H9 (cell line): Measurements from ENCODE around the gene UBE2J1. TPM values are rescaled to one million over a fixed set of nuclear protein-coding genes. Genes with fewer than 3 reads are reported as not detected.

Experiments
- DNase-seq: peaks from one replicate; pipeline ENCODE4 v3.0.0-alpha.2; 2017
- H2AFZ ChIP-seq: one replicate; pipeline ENCODE4 v1.6.1; 2013; ENCODE audit warnings: mild to moderate bottlenecking, low read length, control low read depth, moderate library complexity
- H2AK5ac ChIP-seq: 2 replicates; pipeline ENCODE4 v1.6.1; 2013; ENCODE audit warnings: low read length, control low read depth, mixed read lengths; ENCODE audit not compliant: insufficient read length
- H2BK120ac ChIP-seq: one replicate; pipeline ENCODE4 v1.6.1; 2013; ENCODE audit warnings: low read depth, mild to moderate bottlenecking, low read length, control low read depth, inconsistent platforms; ENCODE audit not compliant: poor library complexity, severe bottlenecking
- H2BK12ac ChIP-seq: 2 replicates; pipeline ENCODE4 v1.6.1; 2013; ENCODE audit warnings: low read length, control low read depth, mixed read lengths, low read depth; ENCODE audit not compliant: insufficient read length
- H2BK15ac ChIP-seq: 2 replicates; pipeline ENCODE4 v1.6.1; 2013; ENCODE audit warnings: low read depth, low read length, control low read depth
- H2BK20ac ChIP-seq: one replicate; pipeline ENCODE4 v1.6.1; 2013; ENCODE audit warnings: low read depth, mild to moderate bottlenecking, low read length, control low read depth, inconsistent platforms; ENCODE audit not compliant: poor library complexity, severe bottlenecking
- H2BK5ac ChIP-seq: 2 replicates; pipeline ENCODE4 v1.6.1; 2013; ENCODE audit warnings: low read length, control low read depth, mixed read lengths; ENCODE audit not compliant: insufficient read length
- H3K14ac ChIP-seq: 2 replicates; pipeline ENCODE4 v1.6.1; 2013; ENCODE audit warnings: low read length, control low read depth; ENCODE audit not compliant: insufficient read depth
- H3K18ac ChIP-seq: 2 replicates; pipeline ENCODE4 v1.6.1; 2013; ENCODE audit warnings: low read depth, mild to moderate bottlenecking, mixed read lengths, low read length, control low read depth; ENCODE audit not compliant: insufficient read length
- H3K23ac ChIP-seq: 2 replicates; pipeline ENCODE4 v1.6.1; 2013; ENCODE audit warnings: low read length, control low read depth, mixed read lengths, low read depth; ENCODE audit not compliant: insufficient read length
- H3K23me2 ChIP-seq: 2 replicates; pipeline ENCODE4 v1.6.1; 2013; ENCODE audit warnings: low read depth, mild to moderate bottlenecking, mixed read lengths, low read length, control low read depth; ENCODE audit not compliant: insufficient read length, poor library complexity, severe bottlenecking
- H3K27ac ChIP-seq: 2 replicates; pipeline ENCODE4 v1.5.1; 2013; ENCODE audit warnings: low read length, control low read depth, mixed read lengths, low read depth; ENCODE audit not compliant: insufficient read length
- H3K27me3 ChIP-seq: 2 replicates; pipeline ENCODE4 v1.6.1; 2013; ENCODE audit warnings: low read length, control low read depth, inconsistent platforms; ENCODE audit not compliant: insufficient read depth
- H3K4ac ChIP-seq: 2 replicates; pipeline ENCODE4 v1.6.1; 2013; ENCODE audit warnings: low read depth, mild to moderate bottlenecking, control low read depth, inconsistent platforms, low read length, moderate library complexity
- H3K4me1 ChIP-seq: 2 replicates; pipeline ENCODE4 v1.6.1; 2013; ENCODE audit warnings: low read length, control low read depth, inconsistent platforms; ENCODE audit not compliant: insufficient read depth
- H3K4me2 ChIP-seq: 2 replicates; pipeline ENCODE4 v1.6.1; 2013; ENCODE audit warnings: low read length, control low read depth, mixed read lengths; ENCODE audit not compliant: insufficient read length, insufficient read depth
- H3K56ac ChIP-seq: 2 replicates; pipeline ENCODE4 v1.6.1; 2013; ENCODE audit warnings: low read depth, mild to moderate bottlenecking, mixed read lengths, low read length, control low read depth; ENCODE audit not compliant: insufficient read length
- H3K79me1 ChIP-seq: 2 replicates; pipeline ENCODE4 v1.6.1; 2013; ENCODE audit warnings: low read depth, mild to moderate bottlenecking, moderate library complexity, low read length, control low read depth, inconsistent platforms; ENCODE audit not compliant: insufficient read depth, poor library complexity, severe bottlenecking
- H3K79me2 ChIP-seq: 2 replicates; pipeline ENCODE4 v1.6.1; 2013; ENCODE audit warnings: low read length, control low read depth, inconsistent platforms; ENCODE audit not compliant: insufficient read depth
- H3K9ac ChIP-seq: 2 replicates; pipeline ENCODE4 v1.6.1; 2013; ENCODE audit warnings: low read length, control low read depth, mixed read lengths; ENCODE audit not compliant: insufficient read length; ENCODE audit errors: extremely low read depth
- H3K9me3 ChIP-seq: one replicate; pipeline ENCODE4 v1.6.1; 2013; ENCODE audit warnings: low read depth, low read length, inconsistent platforms; ENCODE audit not compliant: control insufficient read depth
- H3T11ph ChIP-seq: one replicate; pipeline ENCODE4 v1.6.1; 2013; ENCODE audit warnings: mild to moderate bottlenecking, low read length, control low read depth, inconsistent platforms
- H4K20me1 ChIP-seq: one replicate; pipeline ENCODE4 v1.6.1; 2013; ENCODE audit not compliant: control insufficient read depth, insufficient read length, insufficient read depth
- H4K5ac ChIP-seq: 2 replicates; pipeline ENCODE4 v1.6.1; 2013; ENCODE audit warnings: low read depth, mild to moderate bottlenecking, mixed read lengths, low read length, control low read depth; ENCODE audit not compliant: insufficient read length
- H4K8ac ChIP-seq: replicated peaks from 2 replicates; pipeline ENCODE4 v1.6.1; 2013; ENCODE audit warnings: low read length, control low read depth, mixed read lengths, low read depth; ENCODE audit not compliant: insufficient read length
- H4K91ac ChIP-seq: 2 replicates; pipeline ENCODE4 v1.6.1; 2013; ENCODE audit warnings: low read depth, mild to moderate bottlenecking, moderate library complexity, mixed read lengths, low read length, control low read depth; ENCODE audit not compliant: insufficient read length
- H3K27ac Mint-ChIP-seq, 3 experiments: 2 replicates in 2 of 3; 3 replicates in 1 of 3; pipeline ENCODE4 v1.8.0; 2020 to 2021; ENCODE audit warnings: mixed read lengths in 3 of 3, mild to moderate bottlenecking in 1 of 3, moderate library complexity in 1 of 3
- H3K27me3 Mint-ChIP-seq: 2 replicates; pipeline ENCODE4 v1.8.0; 2021; ENCODE audit warnings: low read depth, mild to moderate bottlenecking, moderate library complexity, mixed read lengths
- H3K36me3 Mint-ChIP-seq, 3 experiments: 2 replicates in 2 of 3; 3 replicates in 1 of 3; pipeline ENCODE4 v1.8.0; 2020 to 2021; ENCODE audit warnings: low read depth in 3 of 3, mixed read lengths in 3 of 3; ENCODE audit not compliant: insufficient read depth in 1 of 3
- H3K4me1 Mint-ChIP-seq, 2 experiments: 2 replicates each; pipeline ENCODE4 v1.8.0; 2020; ENCODE audit warnings: mixed read lengths in 2 of 2
- H3K4me3 Mint-ChIP-seq, 2 experiments: 2 replicates in 1 of 2; 3 replicates in 1 of 2; pipeline ENCODE4 v1.8.0; 2020 to 2021; ENCODE audit warnings: mild to moderate bottlenecking in 2 of 2, mixed read lengths in 2 of 2, moderate library complexity in 1 of 2
- H3K9me3 Mint-ChIP-seq, 2 experiments: 2 replicates in 1 of 2; 3 replicates in 1 of 2; pipeline ENCODE4 v1.8.0; 2020; ENCODE audit warnings: mild to moderate bottlenecking in 2 of 2, mixed read lengths in 2 of 2, moderate library complexity in 1 of 2
- WGBS: extraction: QIAGEN DNeasy Blood & Tissue Kit; methylation state at CpG from one replicate; pipeline ENCODE4 v1.1.7; 2013; ENCODE audit warnings: missing lambda C conversion rate, low lambda C conversion rate, mixed read lengths; ENCODE audit not compliant: insufficient read length; ENCODE audit errors: extremely low coverage; 5-methylcytosine and 5-hydroxymethylcytosine counted together
- total RNA-seq: library from RNA; stranded (reverse); gene quantifications from 2 replicates; pipeline ENCODE4 v1.2.1, GENCODE V29; 2021
- TF ChIP-seq, protein P1 (sequence below): fragments of 200-600 bp; sonication (generic); conservative IDR thresholded peaks from 3 replicates; pipeline ENCODE4 v1.8.0; 2021; ENCODE audit warnings: antibody characterized with exemption, mild to moderate bottlenecking

UBE2J1 gene
- total RNA-seq, 1 experiment from 2014 or later, result 13.1 TPM

DNA sequence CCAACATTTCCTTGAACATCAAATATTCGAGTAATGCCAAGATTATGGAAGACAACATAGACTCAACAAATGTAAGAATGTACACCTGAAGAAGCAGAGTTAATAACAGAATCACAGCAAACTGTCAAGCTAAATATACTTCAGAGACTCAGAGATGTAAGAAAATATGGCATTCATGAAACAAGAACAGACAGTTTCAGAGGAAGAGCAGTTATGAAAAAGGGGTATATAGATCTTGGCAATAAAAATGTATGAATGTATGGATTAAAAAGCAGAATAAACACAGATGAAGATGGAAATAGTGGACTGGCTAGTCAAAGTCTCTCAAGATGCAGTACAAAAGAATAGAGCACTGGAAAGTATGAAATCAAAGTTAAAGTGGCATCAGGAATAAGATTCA, 41.1 kb upstream of the UBE2J1 start:
- H3K56ac ChIP-seq, result no peak overlapping the region
- H3K9me3 ChIP-seq, result no peaks in the 10 kb centered on the region
- H3K27ac Mint-ChIP-seq, result no peak overlapping the region
- H3K18ac ChIP-seq, result no peak overlapping the region
- no peaks in the 10 kb centered on the region for H3K79me1 ChIP-seq
- no peaks in the 10 kb centered on the region for H3K23me2 ChIP-seq
- no peak overlapping the region for H3K9ac ChIP-seq
- no peak overlapping the region for H3T11ph ChIP-seq
- H3K23ac ChIP-seq, result no peak overlapping the region
- no peak overlapping the region for H2BK120ac ChIP-seq
- no peak overlapping the region for H3K4ac ChIP-seq
- no peak overlapping the region for H3K4me2 ChIP-seq
- H3K27me3 ChIP-seq, result no peaks in the 10 kb centered on the region
- H3K4me1 ChIP-seq, result no peaks in the 10 kb centered on the region
- no peaks in the 10 kb centered on the region; the same call in 1 of the 2 replicates for H3K27me3 Mint-ChIP-seq
- no peak overlapping the region for H4K8ac ChIP-seq
- H2BK20ac ChIP-seq, result no peak overlapping the region
- no peaks in the 10 kb centered on the region; a peak in 1 of 5 replicates for H3K9me3 Mint-ChIP-seq
- H4K20me1 ChIP-seq, result no peaks in the 10 kb centered on the region
- H3K14ac ChIP-seq, result no peak overlapping the region
- H2AFZ ChIP-seq, result no peak overlapping the region
- WGBS, result no CpG with 5 or more reads among the region's 1 CpG
- no peak overlapping the region for H4K91ac ChIP-seq
- no peak for DNase-seq
- H2BK5ac ChIP-seq, result no peak overlapping the region
- no peaks in the 10 kb centered on the region; a peak in 1 of 7 replicates for H3K36me3 Mint-ChIP-seq
- TF ChIP-seq, protein P1, sequence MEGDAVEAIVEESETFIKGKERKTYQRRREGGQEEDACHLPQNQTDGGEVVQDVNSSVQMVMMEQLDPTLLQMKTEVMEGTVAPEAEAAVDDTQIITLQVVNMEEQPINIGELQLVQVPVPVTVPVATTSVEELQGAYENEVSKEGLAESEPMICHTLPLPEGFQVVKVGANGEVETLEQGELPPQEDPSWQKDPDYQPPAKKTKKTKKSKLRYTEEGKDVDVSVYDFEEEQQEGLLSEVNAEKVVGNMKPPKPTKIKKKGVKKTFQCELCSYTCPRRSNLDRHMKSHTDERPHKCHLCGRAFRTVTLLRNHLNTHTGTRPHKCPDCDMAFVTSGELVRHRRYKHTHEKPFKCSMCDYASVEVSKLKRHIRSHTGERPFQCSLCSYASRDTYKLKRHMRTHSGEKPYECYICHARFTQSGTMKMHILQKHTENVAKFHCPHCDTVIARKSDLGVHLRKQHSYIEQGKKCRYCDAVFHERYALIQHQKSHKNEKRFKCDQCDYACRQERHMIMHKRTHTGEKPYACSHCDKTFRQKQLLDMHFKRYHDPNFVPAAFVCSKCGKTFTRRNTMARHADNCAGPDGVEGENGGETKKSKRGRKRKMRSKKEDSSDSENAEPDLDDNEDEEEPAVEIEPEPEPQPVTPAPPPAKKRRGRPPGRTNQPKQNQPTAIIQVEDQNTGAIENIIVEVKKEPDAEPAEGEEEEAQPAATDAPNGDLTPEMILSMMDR, result no peak
- no peak overlapping the region for H3K4me3 Mint-ChIP-seq
- no peaks in the 10 kb centered on the region for H3K4me1 Mint-ChIP-seq
- no peak overlapping the region for H2AK5ac ChIP-seq
- H3K79me2 ChIP-seq, result no peaks in the 10 kb centered on the region
- no peak overlapping the region for H3K27ac ChIP-seq
- no peak overlapping the region for H2BK12ac ChIP-seq
- no peak overlapping the region for H4K5ac ChIP-seq
- H2BK15ac ChIP-seq, result no peak overlapping the region
